DND-41 (cell line): Measurements from ENCODE around the gene TUFT1.

Experiments
- ATAC-seq: fragments of 200-7000 bp; cut with Tn5 transposase; 3 replicates; pipeline ENCODE4 v1.9.1; 2021; ENCODE audit warnings: low read depth; ENCODE audit not compliant: insufficient read depth
- DNase-seq: peaks from one replicate; pipeline ENCODE4 v3.0.0-alpha.2; 2020
- H2AFZ ChIP-seq: 2 replicates; pipeline ENCODE4 v1.6.0; 2012; ENCODE audit warnings: low read depth, low read length
- H3K27ac ChIP-seq: 2 replicates; pipeline ENCODE4 v1.5.1; 2012; ENCODE audit warnings: low read length, inconsistent platforms
- H3K27me3 ChIP-seq: fragments of 200-600 bp; sonication (generic); 2 replicates; pipeline ENCODE4 v1.6.0; 2012; ENCODE audit warnings: low read length, mild to moderate bottlenecking, inconsistent platforms; ENCODE audit not compliant: insufficient read depth, poor library complexity
- H3K36me3 ChIP-seq: 2 replicates; pipeline ENCODE4 v1.5.1; 2012; ENCODE audit warnings: low read length, inconsistent platforms; ENCODE audit not compliant: insufficient read depth
- H3K4me1 ChIP-seq: 2 replicates; pipeline ENCODE4 v1.5.1; 2012; ENCODE audit warnings: mild to moderate bottlenecking, low read length; ENCODE audit not compliant: insufficient read depth
- H3K4me2 ChIP-seq: 2 replicates; pipeline ENCODE4 v1.6.0; 2012; ENCODE audit warnings: mild to moderate bottlenecking, moderate library complexity, low read length, inconsistent platforms; ENCODE audit not compliant: insufficient read depth
- H3K4me3 ChIP-seq, 2 experiments: fragments of 200-600 bp in 1 of 2; shearing (Covaris generic) in 1 of 2; 2 replicates each; pipeline ENCODE4 v1.5.1; 2012 to 2016; ENCODE audit warnings: inconsistent platforms in 2 of 2, low read length in 2 of 2, mild to moderate bottlenecking in 2 of 2, low read depth in 1 of 2, moderate library complexity in 1 of 2
- H3K79me2 ChIP-seq: 2 replicates; pipeline ENCODE4 v1.6.0; 2012; ENCODE audit warnings: low read length, inconsistent platforms; ENCODE audit not compliant: insufficient read depth
- H3K9ac ChIP-seq: 2 replicates; pipeline ENCODE4 v1.6.0; 2012; ENCODE audit warnings: low read depth, mild to moderate bottlenecking, inconsistent platforms, low read length, moderate library complexity
- H3K9me3 ChIP-seq: 2 replicates; pipeline ENCODE4 v1.5.1; 2012; ENCODE audit warnings: low read length, moderate library complexity, mild to moderate bottlenecking, inconsistent platforms; ENCODE audit not compliant: insufficient read depth, severe bottlenecking
- H4K20me1 ChIP-seq: 2 replicates; pipeline ENCODE4 v1.6.0; 2012; ENCODE audit warnings: low read length; ENCODE audit not compliant: insufficient read depth
- EZH2 ChIP-seq: IDR thresholded peaks from 3 replicates; pipeline ENCODE4 v1.6.1; 2012; ENCODE audit warnings: borderline replicate concordance, low read depth, mild to moderate bottlenecking, moderate library complexity, low read length, inconsistent platforms; ENCODE audit not compliant: severe bottlenecking
- TF ChIP-seq, protein P1 (sequence below): IDR thresholded peaks from 2 replicates; pipeline ENCODE4 v1.5.1; 2012; ENCODE audit warnings: borderline replicate concordance, low read length, moderate library complexity, mild to moderate bottlenecking; ENCODE audit not compliant: poor library complexity, severe bottlenecking; ENCODE audit errors: extremely low read depth

Gene TUFT1

GRCh38 chr1:151514366-151514765 is 25.7 kb upstream of the TUFT1 start:
- H3K4me2 ChIP-seq = no peak overlapping the region
- H3K27ac ChIP-seq = no peak overlapping the region
- H2AFZ ChIP-seq = no peak overlapping the region
- peaks cover 29% of the 10 kb centered on the region for H3K4me1 ChIP-seq
- H3K9me3 ChIP-seq = no peaks in the 10 kb centered on the region
- H3K9ac ChIP-seq = no peak overlapping the region
- no peak for DNase-seq
- no peaks in the 10 kb centered on the region for H3K36me3 ChIP-seq
- ATAC-seq = no peak
- TF ChIP-seq EZH2 = no peak
- TF ChIP-seq, protein P1, sequence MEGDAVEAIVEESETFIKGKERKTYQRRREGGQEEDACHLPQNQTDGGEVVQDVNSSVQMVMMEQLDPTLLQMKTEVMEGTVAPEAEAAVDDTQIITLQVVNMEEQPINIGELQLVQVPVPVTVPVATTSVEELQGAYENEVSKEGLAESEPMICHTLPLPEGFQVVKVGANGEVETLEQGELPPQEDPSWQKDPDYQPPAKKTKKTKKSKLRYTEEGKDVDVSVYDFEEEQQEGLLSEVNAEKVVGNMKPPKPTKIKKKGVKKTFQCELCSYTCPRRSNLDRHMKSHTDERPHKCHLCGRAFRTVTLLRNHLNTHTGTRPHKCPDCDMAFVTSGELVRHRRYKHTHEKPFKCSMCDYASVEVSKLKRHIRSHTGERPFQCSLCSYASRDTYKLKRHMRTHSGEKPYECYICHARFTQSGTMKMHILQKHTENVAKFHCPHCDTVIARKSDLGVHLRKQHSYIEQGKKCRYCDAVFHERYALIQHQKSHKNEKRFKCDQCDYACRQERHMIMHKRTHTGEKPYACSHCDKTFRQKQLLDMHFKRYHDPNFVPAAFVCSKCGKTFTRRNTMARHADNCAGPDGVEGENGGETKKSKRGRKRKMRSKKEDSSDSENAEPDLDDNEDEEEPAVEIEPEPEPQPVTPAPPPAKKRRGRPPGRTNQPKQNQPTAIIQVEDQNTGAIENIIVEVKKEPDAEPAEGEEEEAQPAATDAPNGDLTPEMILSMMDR = no peak
- no peaks in the 10 kb centered on the region for H4K20me1 ChIP-seq
- H3K79me2 ChIP-seq = no peaks in the 10 kb centered on the region
- no peak overlapping the region for H3K4me3 ChIP-seq
- H3K27me3 ChIP-seq = no peaks in the 10 kb centered on the region

DNA sequence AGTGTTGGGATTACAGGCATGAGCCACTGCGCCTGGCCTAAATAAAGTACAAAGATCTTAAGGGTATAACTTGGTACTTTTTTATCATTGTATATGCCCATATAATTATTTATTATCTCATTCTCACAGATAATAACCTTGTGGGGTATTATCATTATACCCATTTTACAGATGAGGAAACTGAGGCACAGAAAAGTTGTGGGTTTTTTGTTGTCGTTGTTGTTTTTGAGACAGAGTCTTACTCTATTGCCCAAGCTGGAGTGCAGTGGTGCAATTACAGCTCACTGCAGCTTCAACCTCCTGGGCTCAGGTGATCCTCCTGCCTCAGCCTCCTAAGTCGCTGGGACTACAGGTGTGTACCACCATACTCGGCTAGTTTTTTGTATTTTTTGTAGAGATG is 24.8 kb upstream of the TUFT1 start:
- Histone ChIP-seq H3K79me2 (no peaks in the 10 kb centered on the region), H3K4me1 (peaks cover 25% of the 10 kb centered on the region), H3K27ac (no peak overlapping the region), H2AFZ (no peak overlapping the region), H3K36me3 (no peaks in the 10 kb centered on the region), H3K27me3 (no peaks in the 10 kb centered on the region), H3K9ac (no peak overlapping the region), H3K9me3 (no peaks in the 10 kb centered on the region), H4K20me1 (no peaks in the 10 kb centered on the region), H3K4me2 (no peak overlapping the region), H3K4me3 (no peak overlapping the region)
- ATAC-seq = no peak
- no peak for DNase-seq
- TF ChIP-seq EZH2 = no peak
- TF ChIP-seq, protein P1 = no peak

DNA sequence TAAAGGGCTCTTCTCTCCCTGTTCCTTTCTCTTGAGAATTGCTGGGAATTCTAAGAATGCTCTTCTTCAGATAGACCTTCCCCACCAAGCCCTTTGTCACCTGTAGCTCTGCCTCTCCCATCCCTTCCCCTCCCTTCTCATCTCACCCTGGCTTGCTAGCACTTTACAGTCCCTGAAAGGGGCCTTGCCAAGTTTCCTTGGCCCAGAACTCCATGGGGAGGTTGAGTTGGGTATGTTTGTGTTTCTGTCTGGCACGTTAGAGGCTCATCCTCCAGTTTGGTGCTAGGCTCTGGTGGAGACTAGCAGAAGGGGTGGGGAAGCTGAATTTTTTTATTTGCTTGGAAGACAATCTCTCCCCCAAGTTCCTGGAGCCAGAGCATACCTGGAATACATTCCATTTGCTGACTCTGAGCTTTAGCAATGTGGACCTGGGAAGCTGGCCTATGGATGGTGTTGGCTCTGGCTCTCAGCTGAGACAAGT is 24.0 kb upstream of the TUFT1 start:
- no peaks in the 10 kb centered on the region for H4K20me1 ChIP-seq
- no peaks in the 10 kb centered on the region for H3K79me2 ChIP-seq
- H3K4me3 ChIP-seq = no peak overlapping the region
- H3K36me3 ChIP-seq = no peaks in the 10 kb centered on the region
- DNase-seq = no peak
- TF ChIP-seq, protein P1 = no peak
- no peak for TF ChIP-seq EZH2
- H3K9me3 ChIP-seq = no peaks in the 10 kb centered on the region
- H2AFZ ChIP-seq = no peak overlapping the region
- H3K4me1 ChIP-seq = peaks cover 19% of the 10 kb centered on the region
- no peaks in the 10 kb centered on the region for H3K27me3 ChIP-seq
- H3K4me2 ChIP-seq = no peak overlapping the region
- ATAC-seq = no peak
- H3K9ac ChIP-seq = no peak overlapping the region
- no peak overlapping the region for H3K27ac ChIP-seq

- no peak overlapping the region for H3K4me3 ChIP-seq
- ATAC-seq = no peak
- DNase-seq = no peak
- H3K79me2 ChIP-seq = no peaks in the 10 kb centered on the region
- H4K20me1 ChIP-seq = no peaks in the 10 kb centered on the region
- no peak overlapping the region for H3K27ac ChIP-seq
- H3K36me3 ChIP-seq = no peaks in the 10 kb centered on the region
- H3K9me3 ChIP-seq = no peaks in the 10 kb centered on the region
- TF ChIP-seq EZH2 = no peak
- TF ChIP-seq, protein P1 = no peak
- H3K9ac ChIP-seq = no peak overlapping the region
- H3K27me3 ChIP-seq = no peaks in the 10 kb centered on the region
- no peak overlapping the region for H2AFZ ChIP-seq
- H3K4me2 ChIP-seq = no peak overlapping the region
- H3K4me1 ChIP-seq = no peaks in the 10 kb centered on the region
Measured at GRCh38 chr1:151518431-151518830, 21.7 kb upstream of the TUFT1 start.
